MCF 10A (cell line): ENCODE data around the gene FBRS. TPM values are rescaled to one million over a fixed set of nuclear protein-coding genes. Genes with fewer than 3 reads are reported as not detected.
"Not testable (repeated sequence)": the region's sequence is repeated elsewhere in the genome, so short reads cannot be mapped to it uniquely, and the experiment has no call there.

Source experiments
- BruUV-seq: library from RNA; stranded (reverse); fragments of 400-500 nt; replicated peaks from 2 replicates; lab custom pipeline; 2021; lab: Mats Ljungman, UMichigan
- CTCF ChIA-PET: fragments of 300-600 bp; sonication (Branson Sonifier 250); formaldehyde crosslinking; extraction: SDS; loops from one replicate; lab custom pipeline; 2021; ENCODE audit warnings: antibody characterized with exemption, inconsistent platforms; lab: Yijun Ruan, JAX
- POLR2A ChIA-PET: fragments of 300-600, 350-650 bp; sonication (Branson Sonifier 250); formaldehyde crosslinking; extraction: SDS; loops from one replicate; lab custom pipeline; 2020; ENCODE audit warnings: antibody characterized with exemption, inconsistent platforms; lab: Yijun Ruan, JAX
- DNase-seq: peaks from one replicate; pipeline ENCODE4 v3.0.0-alpha.2; 2018; ENCODE audit not compliant: unreplicated experiment
- H3K27ac Mint-ChIP-seq: one replicate; pipeline ENCODE4 v1.8.0; 2022; ENCODE audit warnings: mild to moderate bottlenecking, low read depth, mixed read lengths; ENCODE audit not compliant: unreplicated experiment
- H3K27me3 Mint-ChIP-seq: one replicate; pipeline ENCODE4 v1.8.0; 2022; ENCODE audit warnings: mixed read lengths; ENCODE audit not compliant: insufficient read depth, unreplicated experiment
- H3K36me3 Mint-ChIP-seq: one replicate; pipeline ENCODE4 v1.8.0; 2022; ENCODE audit warnings: mild to moderate bottlenecking, moderate library complexity, mixed read lengths; ENCODE audit not compliant: insufficient read depth, unreplicated experiment
- H3K4me1 Mint-ChIP-seq: one replicate; pipeline ENCODE4 v1.8.0; 2022; ENCODE audit warnings: mixed read lengths; ENCODE audit not compliant: insufficient read depth, unreplicated experiment
- H3K4me3 Mint-ChIP-seq: one replicate; pipeline ENCODE4 v1.8.0; 2022; ENCODE audit warnings: mild to moderate bottlenecking, moderate library complexity, mixed read lengths; ENCODE audit not compliant: unreplicated experiment
- H3K9me3 Mint-ChIP-seq: one replicate; pipeline ENCODE4 v1.8.0; 2022; ENCODE audit warnings: mixed read lengths; ENCODE audit not compliant: unreplicated experiment
- intact Hi-C: fragments of 100-400 bp; cut with micrococcal nuclease; formaldehyde crosslinking; loops from 2 replicates; pipeline ENCODE4 v1.14.1; 2022
- total RNA-seq: library from RNA; stranded (reverse); gene quantifications from 2 replicates; pipeline ENCODE4 v1.2.3, GENCODE V29; 2022
- TF ChIP-seq, protein P1 (sequence below): fragments of 200-600 bp; IDR thresholded peaks from one replicate; pipeline ENCODE4 v1.8.0; 2022; ENCODE audit warnings: antibody characterized with exemption, mild to moderate bottlenecking; ENCODE audit not compliant: unreplicated experiment

FBRS gene
- total RNA-seq, 1 experiment from 2014 or later: 69.1 TPM

DNA sequence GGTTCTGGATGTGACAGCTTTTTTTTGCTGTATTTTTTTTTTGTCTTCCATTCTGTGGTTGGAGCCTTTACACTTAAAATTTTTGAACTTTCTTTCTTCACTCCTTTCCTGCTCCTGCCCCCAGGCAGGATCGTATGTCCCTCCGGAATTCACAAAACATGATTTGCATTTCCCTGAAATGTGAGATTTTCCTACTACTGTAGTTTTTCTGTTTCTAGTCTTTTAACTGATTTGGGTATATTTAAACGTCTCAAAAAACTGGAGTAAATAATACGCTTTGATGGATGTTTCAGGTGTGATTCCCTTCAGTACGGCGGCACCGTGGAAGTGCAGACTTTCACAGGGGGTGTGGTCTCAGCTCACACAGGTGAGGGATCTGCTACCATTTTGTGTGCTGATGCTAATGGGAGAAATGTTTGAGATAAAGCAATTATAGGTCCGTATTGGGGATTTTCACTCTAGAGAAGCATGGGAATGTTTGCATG lies 41.4 kb downstream of the FBRS start:
- ChIA-PET POLR2A (interaction anchor here (0.6 to 2.9 kb wide), 12 partner anchors 12 to 255 kb away, joined by 3 to 24 read pairs (median 4); partner anchors contain the start of genes FBRS, PHKG2 and PRR14), CTCF (no interaction called here)
- TF ChIP-seq, protein P1, sequence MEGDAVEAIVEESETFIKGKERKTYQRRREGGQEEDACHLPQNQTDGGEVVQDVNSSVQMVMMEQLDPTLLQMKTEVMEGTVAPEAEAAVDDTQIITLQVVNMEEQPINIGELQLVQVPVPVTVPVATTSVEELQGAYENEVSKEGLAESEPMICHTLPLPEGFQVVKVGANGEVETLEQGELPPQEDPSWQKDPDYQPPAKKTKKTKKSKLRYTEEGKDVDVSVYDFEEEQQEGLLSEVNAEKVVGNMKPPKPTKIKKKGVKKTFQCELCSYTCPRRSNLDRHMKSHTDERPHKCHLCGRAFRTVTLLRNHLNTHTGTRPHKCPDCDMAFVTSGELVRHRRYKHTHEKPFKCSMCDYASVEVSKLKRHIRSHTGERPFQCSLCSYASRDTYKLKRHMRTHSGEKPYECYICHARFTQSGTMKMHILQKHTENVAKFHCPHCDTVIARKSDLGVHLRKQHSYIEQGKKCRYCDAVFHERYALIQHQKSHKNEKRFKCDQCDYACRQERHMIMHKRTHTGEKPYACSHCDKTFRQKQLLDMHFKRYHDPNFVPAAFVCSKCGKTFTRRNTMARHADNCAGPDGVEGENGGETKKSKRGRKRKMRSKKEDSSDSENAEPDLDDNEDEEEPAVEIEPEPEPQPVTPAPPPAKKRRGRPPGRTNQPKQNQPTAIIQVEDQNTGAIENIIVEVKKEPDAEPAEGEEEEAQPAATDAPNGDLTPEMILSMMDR: no peak
- H3K4me1 Mint-ChIP-seq: peaks cover 8% of the 10 kb centered on the region
- peak overlapping the region; percentile 100 for H3K27ac Mint-ChIP-seq
- no peaks in the 10 kb centered on the region for H3K27me3 Mint-ChIP-seq
- H3K9me3 Mint-ChIP-seq: no peaks in the 10 kb centered on the region
- intact Hi-C loops: loop anchor here (1.0 to 5.0 kb wide), 3 partner anchors 14 to 198 kb away; partner anchors contain the start of gene CTF1
- no TSS peak for BruUV-seq
- peak overlapping the region; percentile 86 for H3K4me3 Mint-ChIP-seq
- peaks cover 65% of the 10 kb centered on the region for H3K36me3 Mint-ChIP-seq
- no peak for DNase-seq

DNA sequence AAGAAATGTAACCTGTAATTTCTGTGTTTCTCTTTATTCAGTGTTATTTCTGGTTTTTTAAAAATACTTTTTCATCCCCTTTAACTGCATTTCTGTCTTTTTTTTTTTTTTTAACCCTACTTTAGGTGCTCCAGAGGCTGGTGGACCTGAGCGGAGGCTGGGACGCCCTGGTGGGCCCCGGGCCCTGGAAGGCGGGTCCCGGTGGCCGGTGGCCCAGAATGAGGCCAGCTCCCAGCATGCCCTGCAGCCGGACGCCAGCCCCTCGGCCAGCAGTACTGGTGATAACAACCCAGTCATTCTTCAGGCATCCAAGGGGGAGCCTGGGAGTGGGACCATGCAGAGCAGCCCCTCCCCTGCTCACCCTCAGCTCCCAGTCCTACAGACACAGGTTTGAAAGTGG lies 42.3 kb downstream of the FBRS start:
- CTCF ChIA-PET: interaction anchor here (0.7 kb wide), 1 partner anchor 60 kb away, joined by 3 read pairs; no protein-coding TSS in a partner anchor
- peak overlapping the region; percentile 86 for H3K4me3 Mint-ChIP-seq
- no peak for DNase-seq
- peaks cover 74% of the 10 kb centered on the region for H3K36me3 Mint-ChIP-seq
- intact Hi-C loops: no loop called here
- H3K4me1 Mint-ChIP-seq: peaks cover 8% of the 10 kb centered on the region
- no TSS peak for BruUV-seq
- POLR2A ChIA-PET: interaction anchor here (0.6 to 2.9 kb wide), 5 partner anchors 40 to 129 kb away, joined by 3 to 24 read pairs (median 5); partner anchors contain the start of genes FBRS and PHKG2
- TF ChIP-seq, protein P1: no peak
- H3K27me3 Mint-ChIP-seq: no peaks in the 10 kb centered on the region
- no peak overlapping the region for H3K27ac Mint-ChIP-seq
- no peaks in the 10 kb centered on the region for H3K9me3 Mint-ChIP-seq

DNA sequence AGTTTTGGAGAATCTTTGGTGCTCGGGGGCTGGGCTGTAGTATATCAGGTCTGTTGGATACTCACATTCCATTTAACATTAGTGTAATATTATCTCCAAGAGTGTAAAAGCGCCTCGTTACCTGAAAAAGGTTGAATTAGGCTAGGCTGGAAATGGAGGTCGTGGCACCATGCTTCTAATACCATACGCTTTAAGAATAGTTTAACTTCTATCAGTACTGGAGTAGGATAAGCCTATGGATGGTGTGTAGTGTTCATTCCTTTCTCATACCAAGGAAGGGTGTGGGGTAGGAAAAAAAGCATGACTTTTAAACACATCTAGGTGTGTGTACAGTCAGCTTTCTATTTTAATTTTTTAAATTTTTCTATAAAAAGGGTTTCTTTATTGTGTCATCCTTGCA lies 42.7 kb downstream of the FBRS start:
- CTCF ChIA-PET: interaction anchor here (0.7 kb wide), 1 partner anchor 60 kb away, joined by 3 read pairs; no protein-coding TSS in a partner anchor
- Mint-ChIP-seq H3K27me3 (no peaks in the 10 kb centered on the region), H3K9me3 (no peaks in the 10 kb centered on the region), H3K36me3 (peaks cover 79% of the 10 kb centered on the region), H3K4me3 (no peak overlapping the region), H3K27ac (no peak overlapping the region), H3K4me1 (peaks cover 8% of the 10 kb centered on the region)
- TF ChIP-seq, protein P1: no peak
- BruUV-seq: no TSS peak
- intact Hi-C loops: no loop called here
- DNase-seq: no peak
- POLR2A ChIA-PET: interaction anchor here (0.9 to 2.9 kb wide), 4 partner anchors 12 to 105 kb away, joined by 3 to 24 read pairs (median 4); partner anchors contain the start of gene FBRS

DNA sequence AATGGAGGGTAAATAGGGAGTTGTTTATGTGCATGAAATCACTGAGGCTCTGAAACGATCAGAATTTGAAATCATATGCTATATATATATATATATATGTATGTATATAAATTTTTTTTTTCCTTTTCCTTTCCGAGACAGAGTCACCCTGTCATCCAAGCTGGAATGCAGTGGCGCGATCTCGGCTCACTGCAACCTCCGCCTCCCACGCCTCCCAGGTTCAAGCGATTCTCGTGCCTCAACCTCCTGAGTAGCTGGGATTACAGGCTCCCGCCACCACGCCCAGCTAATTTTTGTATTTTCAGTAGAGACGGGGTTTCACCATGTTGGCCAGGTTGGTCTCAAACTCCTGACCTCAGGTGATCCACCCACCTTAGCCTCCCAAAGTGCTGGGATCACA lies 44.8 kb downstream of the FBRS start:
- POLR2A ChIA-PET: interaction anchor here (0.7 to 1.3 kb wide), 3 partner anchors 9 to 38 kb away, joined by 3 to 4 read pairs (median 3); a partner anchor contains a TSS
- BruUV-seq, H3K27me3 Mint-ChIP-seq, H3K4me3 Mint-ChIP-seq, intact Hi-C loops, DNase-seq, H3K27ac Mint-ChIP-seq, H3K9me3 Mint-ChIP-seq, H3K4me1 Mint-ChIP-seq: not testable (repeated sequence)
- CTCF ChIA-PET: interaction anchor here (1.2 to 2.0 kb wide), 2 partner anchors 8 to 19 kb away, joined by 3 to 10 read pairs; no protein-coding TSS in a partner anchor
- H3K36me3 Mint-ChIP-seq: peaks cover 92% of the 10 kb centered on the region
